Loucy (cell line): Measurements from ENCODE around the gene EIF2D.

Experiments
- EZH2phosphoT487 ChIP-seq: fragments of 200-600 bp; IDR thresholded peaks from 2 replicates; pipeline ENCODE4 v1.6.1; 2018; ENCODE audit warnings: antibody characterized with exemption, mild to moderate bottlenecking, moderate library complexity, borderline replicate concordance
- TF ChIP-seq, protein P1 (sequence below): fragments of 200-600 bp; sonication (generic); conservative IDR thresholded peaks from 2 replicates; pipeline ENCODE4 v1.5.1; 2014; ENCODE audit warnings: mild to moderate bottlenecking, antibody characterized with exemption, low read length

DNA sequence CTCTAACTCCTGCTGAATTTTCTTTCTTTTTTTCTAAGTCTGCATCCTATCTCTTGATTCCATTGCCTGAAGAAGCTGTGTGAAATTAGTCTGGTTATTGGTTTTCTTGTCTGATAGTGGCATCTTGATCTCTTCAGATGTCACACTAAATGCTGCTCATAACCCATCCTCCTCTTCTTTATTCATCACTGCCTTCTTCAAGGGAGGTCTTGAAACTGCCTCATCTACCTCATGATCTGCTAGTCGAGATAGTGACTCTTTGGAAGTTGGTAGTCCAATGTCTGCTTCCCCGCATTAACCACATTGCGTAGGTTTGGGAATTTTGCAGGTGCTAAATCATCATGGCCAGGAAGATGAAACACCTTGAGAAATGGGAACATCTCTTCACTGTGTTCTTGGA lies 38.7 kb upstream of the EIF2D start:
- no peak for TF ChIP-seq EZH2phosphoT487
- TF ChIP-seq, protein P1, sequence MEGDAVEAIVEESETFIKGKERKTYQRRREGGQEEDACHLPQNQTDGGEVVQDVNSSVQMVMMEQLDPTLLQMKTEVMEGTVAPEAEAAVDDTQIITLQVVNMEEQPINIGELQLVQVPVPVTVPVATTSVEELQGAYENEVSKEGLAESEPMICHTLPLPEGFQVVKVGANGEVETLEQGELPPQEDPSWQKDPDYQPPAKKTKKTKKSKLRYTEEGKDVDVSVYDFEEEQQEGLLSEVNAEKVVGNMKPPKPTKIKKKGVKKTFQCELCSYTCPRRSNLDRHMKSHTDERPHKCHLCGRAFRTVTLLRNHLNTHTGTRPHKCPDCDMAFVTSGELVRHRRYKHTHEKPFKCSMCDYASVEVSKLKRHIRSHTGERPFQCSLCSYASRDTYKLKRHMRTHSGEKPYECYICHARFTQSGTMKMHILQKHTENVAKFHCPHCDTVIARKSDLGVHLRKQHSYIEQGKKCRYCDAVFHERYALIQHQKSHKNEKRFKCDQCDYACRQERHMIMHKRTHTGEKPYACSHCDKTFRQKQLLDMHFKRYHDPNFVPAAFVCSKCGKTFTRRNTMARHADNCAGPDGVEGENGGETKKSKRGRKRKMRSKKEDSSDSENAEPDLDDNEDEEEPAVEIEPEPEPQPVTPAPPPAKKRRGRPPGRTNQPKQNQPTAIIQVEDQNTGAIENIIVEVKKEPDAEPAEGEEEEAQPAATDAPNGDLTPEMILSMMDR = no peak
